PFSK-1 (cell line): ENCODE results near the gene ERC2.

Experiments
- FOXP2 ChIP-seq: optimal IDR thresholded peaks from 2 replicates; pipeline ENCODE3; 2011; ENCODE audit warnings: borderline replicate concordance, control low read depth, inconsistent platforms; ENCODE audit not compliant: insufficient read depth; ENCODE audit errors: extremely low read length, extremely low read depth
- POLR2AphosphoS5 ChIP-seq: IDR thresholded peaks from 2 replicates; pipeline ENCODE4 v1.6.1; 2012; ENCODE audit warnings: low read depth, mild to moderate bottlenecking, control low read depth, low read length, moderate library complexity
- REST ChIP-seq, 2 experiments: IDR thresholded peaks; 2 replicates each; pipeline versions ENCODE4 v1.6.1 to v1.8.0; 2011 to 2012; ENCODE audit warnings: low read depth in 2 of 2, low read length in 2 of 2, control low read depth in 1 of 2, inconsistent platforms in 1 of 2, mild to moderate bottlenecking in 1 of 2, moderate library complexity in 1 of 2; ENCODE audit not compliant: insufficient read depth in 1 of 2
- SIN3A ChIP-seq: IDR thresholded peaks from 2 replicates; pipeline ENCODE4 v1.6.1; 2012; ENCODE audit warnings: mild to moderate bottlenecking, low read length, moderate library complexity, borderline replicate concordance; ENCODE audit not compliant: insufficient read depth
- TAF1 ChIP-seq: IDR thresholded peaks from 2 replicates; pipeline ENCODE4 v1.6.1; 2012; ENCODE audit warnings: low read length, control low read depth, borderline replicate concordance; ENCODE audit not compliant: insufficient read depth

The ERC2 gene

GRCh38 chr3:56375654-56376053 lies 92.6 kb downstream of the ERC2 start:
- no peak for TF ChIP-seq REST (IDR thresholded peaks at IDR 0.05; ENCODE audit: insufficient read depth in 1 of 2, low read depth in 2 of 2, low read length in 2 of 2)
- TF ChIP-seq TAF1 = no peak
- no peak for TF ChIP-seq SIN3A
- no peak for TF ChIP-seq POLR2AphosphoS5
- no peak for TF ChIP-seq FOXP2

DNA sequence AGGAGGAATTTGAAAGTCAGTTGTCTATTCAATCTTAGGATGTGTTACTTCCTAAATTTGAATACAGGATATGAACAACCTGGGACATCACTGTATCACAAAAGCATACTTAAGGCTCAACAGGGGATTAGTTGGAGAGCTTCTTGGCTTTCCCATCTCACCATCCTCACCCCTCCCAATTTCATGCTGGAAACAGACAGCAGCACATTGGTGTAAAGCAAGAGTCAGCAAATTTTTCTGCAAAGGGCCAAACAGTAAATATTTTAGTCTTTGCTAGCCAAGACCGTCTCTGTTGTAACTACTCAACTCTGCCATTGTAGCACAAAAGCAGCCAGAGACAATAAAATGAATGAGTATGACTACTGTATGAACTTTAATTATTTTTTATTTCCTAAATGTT lies 94.9 kb downstream of the ERC2 start:
- TF ChIP-seq FOXP2 = no peak
- no peak for TF ChIP-seq POLR2AphosphoS5
- TF ChIP-seq REST (IDR thresholded peaks at IDR 0.05; ENCODE audit: insufficient read depth in 1 of 2, low read depth in 2 of 2, low read length in 2 of 2) = no peak
- no peak for TF ChIP-seq SIN3A
- TF ChIP-seq TAF1 = no peak

DNA sequence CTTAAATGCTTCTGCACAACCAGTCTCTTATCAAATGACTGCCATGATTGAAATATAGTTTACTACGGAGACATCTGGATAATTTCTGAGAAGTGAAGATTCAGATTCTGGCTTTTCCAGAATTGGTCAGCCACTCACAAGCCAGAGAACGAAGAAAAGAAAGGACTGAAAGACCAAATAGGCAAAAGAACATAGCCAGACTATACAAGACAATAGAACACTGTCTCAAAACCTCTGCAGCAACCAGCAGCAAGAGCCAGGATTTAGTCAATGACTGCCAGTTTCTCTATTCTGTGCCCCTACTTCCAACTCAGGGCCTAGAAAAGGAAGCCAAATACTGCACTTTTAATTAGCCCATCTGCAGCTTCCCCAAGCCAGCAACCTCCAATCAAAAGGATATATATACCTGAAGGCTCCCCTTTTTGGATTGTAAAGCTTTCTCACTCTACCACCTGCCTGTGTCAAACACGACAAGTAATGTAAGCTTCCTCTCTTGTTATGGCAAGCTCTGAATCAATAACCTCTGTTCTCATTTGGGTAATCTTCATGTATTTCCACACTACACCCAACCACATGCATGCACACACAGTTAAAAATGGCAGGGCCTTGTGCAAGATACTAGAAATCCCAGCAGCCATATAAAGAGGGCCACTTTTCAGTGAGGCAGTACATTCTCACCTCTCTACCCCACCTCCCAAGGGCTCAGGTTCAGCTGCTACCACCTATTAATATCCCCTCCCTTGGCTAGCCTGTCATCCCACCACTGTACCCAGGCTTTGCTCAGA lies 97.1 kb downstream of the ERC2 start:
- no peak for TF ChIP-seq FOXP2
- no peak for TF ChIP-seq REST (IDR thresholded peaks at IDR 0.05; ENCODE audit: insufficient read depth in 1 of 2, low read depth in 2 of 2, low read length in 2 of 2)
- TF ChIP-seq POLR2AphosphoS5 = no peak
- TF ChIP-seq TAF1 = no peak
- TF ChIP-seq SIN3A = no peak

- no peak for TF ChIP-seq FOXP2
Measured at GRCh38 chr3:56369914-56370313, 98.4 kb downstream of the ERC2 start.

DNA sequence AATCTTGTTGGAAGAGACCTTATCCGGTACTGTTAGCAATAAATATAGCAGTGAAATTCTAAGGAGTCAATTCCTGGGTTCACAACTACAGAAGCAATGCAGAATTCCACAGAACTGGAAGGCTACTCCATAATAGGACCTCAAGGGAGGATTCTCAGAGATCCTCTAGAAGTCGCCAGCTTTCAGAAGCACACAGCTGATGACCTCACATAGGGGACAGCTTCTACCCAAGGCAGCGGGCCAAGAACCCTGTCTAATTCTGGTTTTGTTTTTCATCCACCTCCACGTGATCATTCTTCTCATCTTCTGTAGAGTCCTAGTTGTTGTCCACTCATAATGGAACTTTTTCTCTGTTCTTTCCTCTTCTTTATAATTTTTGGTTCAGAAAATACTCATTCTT lies 99.4 kb downstream of the ERC2 start:
- TF ChIP-seq SIN3A (no peak), TAF1 (no peak), POLR2AphosphoS5 (no peak), REST (IDR thresholded peaks at IDR 0.05; ENCODE audit: insufficient read depth in 1 of 2, low read depth in 2 of 2, low read length in 2 of 2) (no peak), FOXP2 (no peak)
